ENCODE data around the gene SAXO2.
"Not testable (repeated sequence)": the region's sequence is repeated elsewhere in the genome, so short reads cannot be mapped to it uniquely, and the experiment has no call there.

DNA sequence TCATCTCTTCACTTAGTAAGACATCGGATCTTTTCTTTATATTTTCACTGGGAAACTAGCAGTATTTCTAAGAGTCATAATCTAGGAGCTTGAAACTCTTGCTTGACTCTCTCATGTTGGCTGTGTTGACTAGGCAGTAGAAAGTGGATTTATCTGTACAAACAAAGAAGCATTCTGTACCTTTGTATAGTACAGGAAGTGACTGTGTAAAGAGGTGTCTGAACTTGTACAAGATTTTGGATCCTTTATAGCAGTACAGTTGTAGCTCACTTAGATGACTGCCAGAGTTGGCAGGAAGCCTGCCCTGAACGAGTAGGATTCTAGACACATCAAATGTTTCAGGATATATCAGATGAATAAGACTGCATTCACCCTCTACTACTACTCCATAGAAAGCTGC is 5.8 kb downstream of the SAXO2 start:
- TF ChIP-seq CTCF, POLR2A (IDR thresholded peaks at IDR 0.05): not testable (repeated sequence)
